ENCODE measurements around the gene LAMA4. TPM values are rescaled to one million over a fixed set of nuclear protein-coding genes. Genes with fewer than 3 reads are reported as not detected.

The LAMA4 gene
- polyA plus RNA-seq, 2 of the 4 experiments (the other 2 are of a cell fraction): 1.0 to 3.1 TPM

DNA sequence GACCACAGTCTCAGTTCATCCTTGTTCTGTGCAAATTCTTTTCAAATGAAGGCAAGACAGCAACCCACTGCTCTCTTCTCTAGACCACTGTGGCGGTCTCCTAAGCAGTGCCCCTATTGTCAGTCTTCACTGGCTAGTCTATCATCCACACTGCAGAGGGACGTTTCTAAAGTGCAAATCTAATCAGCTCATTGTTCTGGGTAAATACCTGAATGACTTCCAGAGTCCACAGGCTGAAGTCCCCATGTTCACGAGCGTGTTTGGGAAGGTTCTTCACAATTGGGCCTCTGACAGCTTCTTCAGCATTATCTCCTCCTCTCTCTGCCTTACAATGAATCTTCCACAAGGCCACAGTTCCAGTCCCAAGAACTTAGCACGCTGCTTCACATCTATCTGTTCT is 73.2 kb downstream of the LAMA4 start:
- ATAC-seq: no peak
- no peak for FAIRE-seq
- no peak for TF ChIP-seq POLR2AphosphoS2 (conservative IDR thresholded peaks at IDR 0.05; ENCODE audit: low read length)
- TF ChIP-seq HOXA7 (CRISPR knock-in tag; IDR thresholded peaks at IDR 0.05): no peak
- no peak for TF ChIP-seq EP300 (IDR thresholded peaks at IDR 0.05)
- TF ChIP-seq NFE2L2 (conservative IDR thresholded peaks at IDR 0.05; ENCODE audit: low read length): no peak
- TF ChIP-seq ZNF302 (CRISPR knock-in tag; IDR thresholded peaks at IDR 0.05): no peak
- TF ChIP-seq, protein P1, sequence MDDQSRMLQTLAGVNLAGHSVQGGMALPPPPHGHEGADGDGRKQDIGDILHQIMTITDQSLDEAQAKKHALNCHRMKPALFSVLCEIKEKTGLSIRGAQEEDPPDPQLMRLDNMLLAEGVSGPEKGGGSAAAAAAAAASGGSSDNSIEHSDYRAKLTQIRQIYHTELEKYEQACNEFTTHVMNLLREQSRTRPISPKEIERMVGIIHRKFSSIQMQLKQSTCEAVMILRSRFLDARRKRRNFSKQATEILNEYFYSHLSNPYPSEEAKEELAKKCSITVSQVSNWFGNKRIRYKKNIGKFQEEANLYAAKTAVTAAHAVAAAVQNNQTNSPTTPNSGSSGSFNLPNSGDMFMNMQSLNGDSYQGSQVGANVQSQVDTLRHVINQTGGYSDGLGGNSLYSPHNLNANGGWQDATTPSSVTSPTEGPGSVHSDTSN (IDR thresholded peaks at IDR 0.05): no peak
- TF ChIP-seq ZC3H11A (IDR thresholded peaks at IDR 0.05): no peak
- TF ChIP-seq TFCP2L1 (CRISPR knock-in tag; IDR thresholded peaks at IDR 0.05): no peak
- TF ChIP-seq ATOH8 (CRISPR knock-in tag; IDR thresholded peaks at IDR 0.05; ENCODE audit: low read depth): no peak
- WGBS (ENCODE audit: missing lambda C conversion rate): 67% methylated on average over 5 of the region's 5 CpGs
- Histone ChIP-seq H3K9me3 (no peaks in the 10 kb centered on the region), H3K4me3 (no peak overlapping the region), H3K27ac (peak overlapping the region in 1 of 2 experiments; percentile 54; a peak in 3 of 6 replicates), H3K4me1 (no peaks in the 10 kb centered on the region), H3K4me2 (no peak overlapping the region)
- DNase-seq (ENCODE audit: low read depth in 1 of 2, low spot score in 1 of 2): no peak
- ChIA-PET POLR2A (no interaction called here), CTCF (interaction anchor here (1.2 to 3.8 kb wide), 12 partner anchors 8 to 181 kb away, joined by 3 to 68 read pairs (median 8); no protein-coding TSS in a partner anchor)

DNA sequence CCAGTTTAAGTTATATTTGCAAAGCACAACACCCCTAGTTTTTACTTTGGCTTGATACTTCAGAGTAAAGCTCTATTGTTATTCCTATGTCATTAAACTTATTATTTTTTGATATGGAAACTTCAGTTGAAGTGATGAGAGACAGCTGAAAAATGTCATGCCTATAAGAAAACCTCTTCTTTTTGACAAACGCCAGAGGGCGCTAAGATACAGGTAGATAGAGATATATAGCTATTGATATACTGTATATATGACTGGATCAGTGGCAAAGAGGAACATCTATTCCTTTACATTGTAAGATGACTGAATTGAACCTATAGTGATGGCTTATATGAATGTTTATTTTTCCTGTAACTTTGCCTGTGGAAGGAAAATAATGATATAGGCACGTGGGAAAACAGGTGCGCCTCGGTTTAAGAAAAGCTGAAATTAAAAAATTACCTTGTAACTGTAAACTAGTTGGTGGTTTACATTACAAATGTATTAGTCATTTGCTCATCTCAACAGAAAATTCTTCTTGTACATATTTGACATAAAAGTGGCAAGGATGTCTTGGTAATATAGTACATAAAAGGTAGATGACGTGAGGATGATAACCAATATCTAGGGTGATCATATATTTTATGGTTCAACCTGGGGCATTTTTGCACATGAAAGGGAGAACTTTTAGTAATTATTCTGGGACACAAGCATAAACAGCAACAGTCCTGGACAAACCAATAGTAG is 74.1 kb downstream of the LAMA4 start:
- DNase-seq (ENCODE audit: low read depth in 1 of 2, low spot score in 1 of 2): peak; percentile 38 to 81
- CTCF ChIA-PET: interaction anchor here (0.6 to 3.8 kb wide), 38 partner anchors 9 to 1763 kb away, joined by 3 to 68 read pairs (median 4); partner anchors contain the start of genes FAM229B and TUBE1
- Histone ChIP-seq H3K4me1 (no peaks in the 10 kb centered on the region), H3K4me2 (no peak overlapping the region), H3K27ac (peak overlapping the region in 1 of 2 experiments; percentile 54; a peak in 2 of 6 replicates), H3K4me3 (no peak overlapping the region), H3K9me3 (no peaks in the 10 kb centered on the region)
- 60% methylated on average over 6 of the region's 6 CpGs for WGBS (ENCODE audit: missing lambda C conversion rate)
- peak; percentile 74 to 90; a peak in 4 of 6 replicates for ATAC-seq
- POLR2A ChIA-PET: interaction anchor here (1.1 kb wide), 1 partner anchor 131 kb away, joined by 6 read pairs; no protein-coding TSS in a partner anchor
- no peak for TF ChIP-seq ZSCAN20 (CRISPR knock-in tag; IDR thresholded peaks at IDR 0.05)
- peak; percentile 76 for TF ChIP-seq CTCF (IDR thresholded peaks at IDR 0.05)
- peak; percentile 89 for TF ChIP-seq SMC3 (IDR thresholded peaks at IDR 0.05)
- TF ChIP-seq RAD21 (conservative IDR thresholded peaks at IDR 0.05 in 1 of 2, IDR thresholded peaks at IDR 0.05 in 1 of 2): peak; percentile 85 to 89
- no peak for FAIRE-seq

GRCh38 chr6:112179631-112180030 is 74.7 kb downstream of the LAMA4 start:
- no peak for TF ChIP-seq TFCP2L1 (CRISPR knock-in tag; IDR thresholded peaks at IDR 0.05)
- TF ChIP-seq HOXA7 (CRISPR knock-in tag; IDR thresholded peaks at IDR 0.05): no peak
- TF ChIP-seq HOXB13 (CRISPR knock-in tag; IDR thresholded peaks at IDR 0.05; ENCODE audit: low read depth): no peak
- no peak for TF ChIP-seq POLR2A (IDR thresholded peaks at IDR 0.05; ENCODE audit: low read length)
- TF ChIP-seq PHF8 (IDR thresholded peaks at IDR 0.05; ENCODE audit: borderline replicate concordance, low read depth): no peak
- TF ChIP-seq REST (IDR thresholded peaks at IDR 0.05): no peak
- no peak for TF ChIP-seq ZC3H11A (IDR thresholded peaks at IDR 0.05)
- no peak for TF ChIP-seq EP300 (IDR thresholded peaks at IDR 0.05)
- no peak for TF ChIP-seq RCOR1 (IDR thresholded peaks at IDR 0.05; ENCODE audit: low read depth, low read length)
- TF ChIP-seq, protein P2, sequence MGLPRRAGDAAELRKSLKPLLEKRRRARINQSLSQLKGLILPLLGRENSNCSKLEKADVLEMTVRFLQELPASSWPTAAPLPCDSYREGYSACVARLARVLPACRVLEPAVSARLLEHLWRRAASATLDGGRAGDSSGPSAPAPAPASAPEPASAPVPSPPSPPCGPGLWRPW (IDR thresholded peaks at IDR 0.05): no peak
- WGBS (ENCODE audit: missing lambda C conversion rate): 33% methylated on average over 3 of the region's 3 CpGs
- H3K4me2 ChIP-seq: no peak overlapping the region
- POLR2A ChIA-PET: interaction anchor here (1.1 kb wide), 1 partner anchor 131 kb away, joined by 6 read pairs; no protein-coding TSS in a partner anchor
- no peaks in the 10 kb centered on the region for H3K9me3 ChIP-seq
- H3K27ac ChIP-seq: no peak overlapping the region
- CTCF ChIA-PET: interaction anchor here (0.6 to 3.8 kb wide), 33 partner anchors 8 to 1741 kb away, joined by 3 to 68 read pairs (median 5); partner anchors contain the start of genes FAM229B and TUBE1
- DNase-seq (ENCODE audit: low read depth in 1 of 2, low spot score in 1 of 2): no peak
- no peaks in the 10 kb centered on the region for H3K4me1 ChIP-seq
- no peak overlapping the region for H3K4me3 ChIP-seq
- no peak for FAIRE-seq
- no peak for ATAC-seq

Measured in A549 (cell line).